ENCODE data around the gene CRYZL1.
"Not testable (repeated sequence)": the region's sequence is repeated elsewhere in the genome, so short reads cannot be mapped to it uniquely, and the experiment has no call there.

The CRYZL1 gene

GRCh38 chr21:33684068-33684467 lies 42.5 kb upstream of the CRYZL1 start:
- TF ChIP-seq CTCF (IDR thresholded peaks at IDR 0.05; ENCODE audit: extremely low read depth, missing control alignments) = no peak
- no peak for DNase-seq (ENCODE audit: low spot score)

GRCh38 chr21:33682992-33683627 lies 41.6 kb upstream of the CRYZL1 start:
- no peak for DNase-seq (ENCODE audit: low spot score)

GRCh38 chr21:33680870-33681269 lies 39.3 kb upstream of the CRYZL1 start:
- TF ChIP-seq CTCF (IDR thresholded peaks at IDR 0.05; ENCODE audit: extremely low read depth, missing control alignments) = no peak

More at GRCh38 chr21:33682992-33683627, 41.6 kb upstream of the CRYZL1 start:
- TF ChIP-seq CTCF (IDR thresholded peaks at IDR 0.05; ENCODE audit: extremely low read depth, missing control alignments) = no peak

GRCh38 chr21:33677450-33677849 lies 35.9 kb upstream of the CRYZL1 start:
- TF ChIP-seq CTCF (IDR thresholded peaks at IDR 0.05; ENCODE audit: extremely low read depth, missing control alignments) = no peak
- no peak for DNase-seq (ENCODE audit: low spot score)

More at GRCh38 chr21:33680870-33681269, 39.3 kb upstream of the CRYZL1 start:
- no peak for DNase-seq (ENCODE audit: low spot score)

GRCh38 chr21:33676666-33677065 lies 35.1 kb upstream of the CRYZL1 start:
- DNase-seq (ENCODE audit: low spot score) = not testable (repeated sequence)

- DNase-seq (ENCODE audit: low spot score) = no peak
- TF ChIP-seq CTCF (IDR thresholded peaks at IDR 0.05; ENCODE audit: extremely low read depth, missing control alignments) = no peak
These were observed 32.7 kb upstream of the CRYZL1 start for GRCh38 chr21:33674226-33674625.

GRCh38 chr21:33673473-33673872 lies 31.9 kb upstream of the CRYZL1 start:
- DNase-seq (ENCODE audit: low spot score) = no peak
- TF ChIP-seq CTCF (IDR thresholded peaks at IDR 0.05; ENCODE audit: extremely low read depth, missing control alignments) = no peak

Measured in GM20000 (cell line).